K562 (cell line): ENCODE measurements around the gene KLC3. TPM values are rescaled to one million over a fixed set of nuclear protein-coding genes. Genes with fewer than 3 reads are reported as not detected.
A peak's percentile ranks its signal among the peaks of the same experiment; 100 is the strongest.

Experiments used
- ATAC-seq: fragments of 200-7000 bp; cut with Tn5 transposase; 3 replicates; pipeline ENCODE4 v1.9.1; 2020; ENCODE audit warnings: moderate library complexity
- BruUV-seq: library from RNA; stranded (reverse); fragments of 400-500 nt; replicated peaks from 2 replicates; lab custom pipeline; 2021; lab: Mats Ljungman, UMichigan
- CTCF ChIA-PET: fragments of 300-600 bp; formaldehyde crosslinking; extraction: SDS; loops from one replicate; lab custom pipeline; 2021; ENCODE audit warnings: low intra/inter-chr PET ratio; lab: Yijun Ruan, JAX
- POLR2A ChIA-PET: fragments of 300-600, 350-650 bp; sonication (Branson Sonifier 250); formaldehyde crosslinking; extraction: SDS; loops from one replicate; lab custom pipeline; 2021; ENCODE audit warnings: antibody characterized with exemption, inconsistent platforms; lab: Yijun Ruan, JAX
- DNase-seq, 4 experiments: peaks; one replicate each; pipeline versions ENCODE4 v3.0.0 to v3.0.0-alpha.2; 2011 to 2018; ENCODE audit warnings: low spot score in 3 of 4, mixed read lengths in 3 of 4; ENCODE audit errors: extremely low read depth in 1 of 4
- FAIRE-seq: peaks from 2 replicates; lab custom pipeline; 2011; peaks lifted over from hg19 to GRCh38; lab: Jason Lieb, UNC
- H2AFZ ChIP-seq: 2 replicates; pipeline ENCODE4 v1.6.0; 2011; ENCODE audit warnings: low read depth, low read length, control low read depth, inconsistent platforms
- H3K27ac ChIP-seq: fragments of 200-600 bp; 3 replicates; pipeline ENCODE4 v1.8.0; 2011; ENCODE audit warnings: low read depth, mild to moderate bottlenecking, control low read depth, inconsistent platforms, low read length, moderate library complexity, mixed read lengths; ENCODE audit errors: extremely low read depth
- H3K27me3 ChIP-seq, 2 experiments: fragments of 300-600 bp in 1 of 2; 2 replicates in 1 of 2; 3 replicates in 1 of 2; pipeline versions ENCODE4 v1.6.0 to v1.8.0; 2011; ENCODE audit warnings: inconsistent platforms in 2 of 2, low read length in 2 of 2, mild to moderate bottlenecking in 1 of 2, mixed read lengths in 1 of 2, moderate library complexity in 1 of 2; ENCODE audit not compliant: control insufficient read depth in 2 of 2, insufficient read depth in 2 of 2
- H3K36me3 ChIP-seq: fragments of 300-600 bp; 3 replicates; pipeline ENCODE4 v1.8.0; 2011; ENCODE audit warnings: mild to moderate bottlenecking, low read length, inconsistent platforms; ENCODE audit not compliant: control insufficient read depth, insufficient read depth
- H3K4me1 ChIP-seq, 2 experiments: fragments of 200-600 bp in 1 of 2; replicated peaks in 1 of 2; 2 replicates in 1 of 2; 3 replicates in 1 of 2; pipeline versions ENCODE4 v1.5.1 to v1.8.0; 2011; ENCODE audit warnings: inconsistent platforms in 2 of 2, low read length in 2 of 2, mild to moderate bottlenecking in 1 of 2, mixed read lengths in 1 of 2, moderate library complexity in 1 of 2; ENCODE audit not compliant: control insufficient read depth in 2 of 2, insufficient read depth in 2 of 2
- H3K4me2 ChIP-seq: 2 replicates; pipeline ENCODE4 v1.6.1; 2011; ENCODE audit warnings: low read length, control low read depth, inconsistent platforms, mixed read lengths; ENCODE audit not compliant: insufficient read depth
- H3K4me3 ChIP-seq: fragments of 200-600 bp; sonication (generic), shearing (Covaris generic); 2 replicates; pipeline ENCODE4 v1.5.1; 2016; ENCODE audit warnings: control low read depth, inconsistent platforms
- H3K79me2 ChIP-seq: fragments of 200-600 bp; 3 replicates; pipeline ENCODE4 v1.8.0; 2011; ENCODE audit warnings: low read length, inconsistent platforms; ENCODE audit not compliant: control insufficient read depth, insufficient read depth
- H3K9ac ChIP-seq, 2 experiments: 2 replicates each; pipeline versions ENCODE4 v1.6.0 to v1.6.1; 2011; ENCODE audit warnings: low read depth in 2 of 2, low read length in 2 of 2, control low read depth in 1 of 2, inconsistent platforms in 1 of 2, mild to moderate bottlenecking in 1 of 2, mixed read lengths in 1 of 2; ENCODE audit not compliant: insufficient read depth in 1 of 2
- H3K9me1 ChIP-seq: one replicate; pipeline ENCODE4 v1.6.0; 2011; ENCODE audit warnings: inconsistent platforms, mild to moderate bottlenecking, low read length, moderate library complexity; ENCODE audit not compliant: control insufficient read depth, insufficient read depth
- H3K9me3 ChIP-seq: replicated peaks from 2 replicates; pipeline ENCODE4 v1.5.1; 2011; ENCODE audit warnings: low read depth, low read length, inconsistent platforms; ENCODE audit not compliant: control insufficient read depth, insufficient read depth
- H4K20me1 ChIP-seq: replicated peaks from 2 replicates; pipeline ENCODE4 v1.6.1; 2011; ENCODE audit warnings: low read length, inconsistent platforms, mixed read lengths; ENCODE audit not compliant: control insufficient read depth, insufficient read depth
- POLR2B ChIP-seq: fragments of 450-650 bp; IDR thresholded peaks from 2 replicates; pipeline ENCODE4 v1.6.1; 2018; ENCODE audit warnings: low read depth; ENCODE audit not compliant: partially characterized antibody
- POLR2G ChIP-seq: fragments of 200-400 bp; formaldehyde crosslinking; IDR thresholded peaks from 2 replicates; pipeline ENCODE4 v1.6.1; 2017; ENCODE audit warnings: low read depth, mild to moderate bottlenecking, antibody characterized with exemption, low read length, moderate library complexity
- ZNF512 ChIP-seq: IDR thresholded peaks from 2 replicates; pipeline ENCODE4 v1.6.1; 2016; ENCODE audit warnings: missing genetic modification characterization, missing compliant biosample characterization
- WGBS: fragments of 100-300 bp; shearing (Covaris generic); methylation state at CpG from one replicate; pipeline ENCODE4 v1.1.6; 2016; ENCODE audit warnings: low coverage, mixed read lengths; ENCODE audit not compliant: insufficient coverage; ENCODE audit errors: missing lambda C conversion rate; 5-methylcytosine and 5-hydroxymethylcytosine counted together
- in situ Hi-C: fragments of 300-500 bp; cut with MboI; formaldehyde crosslinking; loops from 4 replicates; pipeline ENCODE4 v1.15.0; 2018; ENCODE audit warnings: inconsistent platforms, mixed read lengths
- intact Hi-C: fragments of 100-400 bp; cut with micrococcal nuclease; formaldehyde crosslinking; loops from 2 replicates; pipeline ENCODE4 v1.14.2; 2022
- polyA plus RNA-seq, 8 experiments: library from polyadenylated mRNA; depleted of rRNA in 4 of 8; stranded (reverse) in 5 of 8; unstranded in 3 of 8; fragments of >200 nt; fragmentation: Nextera tagmentation in 2 of 8; fragmentation: Illumina TruSeq in 1 of 8; extraction: Ambion mirVana in 2 of 8; extraction: Trizol in 1 of 8; gene quantifications; 2 replicates each; pipeline versions ENCODE4 v1.2.1 to v1.2.3, GENCODE V29; 2011 to 2014; ENCODE audit warnings: inconsistent platforms in 1 of 8, missing spikeins in 1 of 8
- total RNA-seq, 7 experiments: library from RNA; depleted of rRNA in 6 of 7; stranded (reverse); fragments of >200 nt in 6 of 7; fragmentation: Illumina TruSeq in 2 of 7; extraction: Trizol in 2 of 7; gene quantifications; 2 replicates each; pipeline versions ENCODE4 v1.2.1 to v1.2.3, GENCODE V29; 2011 to 2021; ENCODE audit warnings: low replicate concordance in 1 of 7

The KLC3 gene
- total and polyA plus RNA-seq, 9 of the 15 experiments (the other 6 are each of a cell fraction or from before 2014, with no cell fraction given) = 0.03 to 1.2 (median 0.59) TPM; not detected in 3

- H3K9me1 ChIP-seq = no peaks in the 10 kb centered on the region
- H4K20me1 ChIP-seq = no peaks in the 10 kb centered on the region; the same call in 1 of the 2 replicates
- no peaks in the 10 kb centered on the region for H3K79me2 ChIP-seq
- WGBS = 97% methylated on average over 10 of the region's 11 CpGs
- peak overlapping the region in 1 of 2 experiments; percentile 26; a peak in 1 of 4 replicates for H3K9ac ChIP-seq
- no peak overlapping the region for H3K27ac ChIP-seq
- peaks cover 0 to 29% of the 10 kb centered on the region in 2 experiments; a peak in 2 of 5 replicates for H3K4me1 ChIP-seq
- DNase-seq (no peak), FAIRE-seq (no peak), ATAC-seq (no peak)
- no TSS peak for BruUV-seq
- CTCF ChIA-PET = no interaction called here
- no peak overlapping the region for H3K4me3 ChIP-seq
- POLR2A ChIA-PET = interaction anchor here (0.5 kb wide), 1 partner anchor 66 kb away, joined by 3 read pairs; no protein-coding TSS in a partner anchor
- no peak overlapping the region for H2AFZ ChIP-seq
- peaks cover 84% of the 10 kb centered on the region; the same call in 2 of the 3 replicates for H3K36me3 ChIP-seq
- in situ Hi-C loops (no loop called here), intact Hi-C loops (no loop called here)
- TF ChIP-seq POLR2G (peak; percentile 45; the same call in 1 of the 2 replicates), ZNF512 (tag) (no peak), POLR2B (no peak)
- no peaks in the 10 kb centered on the region for H3K27me3 ChIP-seq
- H3K4me2 ChIP-seq = no peak overlapping the region
- no peaks in the 10 kb centered on the region for H3K9me3 ChIP-seq
These were observed 16.9 kb downstream of the KLC3 start for GRCh38 chr19:45357445-45357783.
